Stimulated activated CD4-positive, alpha-beta T cell treated with anti-CD3 and anti-CD28 coated beads, Interleukin-12 subunit alpha, Interleukin-12 subunit beta, amount 100 ng/mL, for 48 hours (primary cell): ENCODE measurements around the gene R3HCC1L.
"Not testable (repeated sequence)": the region's sequence is repeated elsewhere in the genome, so short reads cannot be mapped to it uniquely, and the experiment has no call there.

Experiments
- DNase-seq, 3 donors: peaks; one replicate each; pipeline ENCODE4 v3.0.0-alpha.2; 2020; ENCODE audit warnings: low read depth in 2 of 3, low spot score in 1 of 3

The R3HCC1L gene

DNA sequence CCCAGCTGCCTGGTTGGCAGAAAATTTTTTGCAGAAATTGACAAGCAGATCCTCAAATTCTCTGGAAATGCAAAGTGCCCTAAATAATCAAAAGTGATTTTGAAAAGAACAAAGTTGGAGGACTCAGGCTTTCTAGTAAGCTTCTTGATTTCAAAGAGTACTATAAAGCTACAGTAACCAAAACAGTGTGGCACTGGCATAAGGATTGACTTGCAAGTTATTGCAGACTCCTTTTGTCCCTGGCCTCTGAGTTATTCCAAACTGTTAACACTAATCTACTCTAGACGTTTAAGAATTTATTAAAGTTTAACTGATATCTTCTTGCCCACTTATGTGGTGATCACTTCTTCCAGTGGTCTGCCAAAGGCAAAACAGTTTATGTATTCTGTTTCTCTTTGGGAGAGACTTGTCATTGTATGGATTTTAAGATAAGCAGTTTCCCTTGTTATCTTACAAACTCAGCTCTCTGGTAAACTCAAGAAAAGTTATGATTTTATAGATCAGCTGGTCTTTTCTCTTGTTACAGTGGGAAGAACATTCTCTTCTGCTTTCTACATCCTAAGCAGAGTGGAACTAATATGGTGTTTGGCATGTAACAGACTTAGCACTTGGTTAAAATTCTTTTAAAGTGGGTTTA lies 92.2 kb downstream of the R3HCC1L start:
- no peak for DNase-seq

DNA sequence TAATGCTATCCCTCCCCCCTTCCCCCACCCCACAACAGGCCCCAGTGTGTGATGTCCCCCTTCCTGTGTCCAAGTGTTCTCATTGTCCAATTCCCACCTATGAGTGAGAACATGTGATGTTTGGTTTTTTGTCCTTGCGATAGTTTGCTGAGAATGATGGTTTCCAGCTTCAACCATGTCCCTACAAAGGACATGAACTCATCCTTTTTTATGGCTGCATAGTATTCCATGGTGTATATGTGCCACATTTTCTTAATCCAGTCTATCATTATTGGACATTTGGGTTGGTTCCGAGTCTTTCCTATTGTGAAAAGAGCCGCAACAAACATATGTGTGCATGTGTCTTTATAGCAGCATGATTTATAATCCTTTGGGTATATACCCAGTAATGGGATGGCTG lies 93.3 kb downstream of the R3HCC1L start:
- DNase-seq, result not testable (repeated sequence)

GRCh38 chr10:98228266-98228665 lies 93.8 kb downstream of the R3HCC1L start:
- not testable (repeated sequence) for DNase-seq

- DNase-seq, result no peak
Measured at GRCh38 chr10:98231417-98231816, 97.0 kb downstream of the R3HCC1L start.

DNA sequence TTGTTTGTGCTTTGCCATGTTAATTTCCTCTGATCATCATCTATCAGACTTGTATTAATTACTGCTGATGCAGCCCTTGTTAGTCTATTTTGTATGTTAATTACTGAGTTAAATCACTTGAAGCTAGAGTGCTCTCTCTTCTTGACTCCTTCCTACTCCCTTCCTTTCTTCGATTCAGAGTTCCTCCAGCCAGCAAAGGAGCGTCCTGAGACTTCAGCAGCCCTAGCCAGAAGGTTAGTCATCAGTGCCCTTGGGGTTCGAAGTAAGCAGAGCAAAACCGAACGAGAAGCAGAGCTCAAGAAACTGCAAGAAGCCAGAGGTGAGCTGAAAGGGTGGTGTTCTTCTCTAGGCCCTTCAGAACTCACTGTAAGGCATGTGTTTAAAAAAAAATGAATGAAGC lies 101.4 kb downstream of the R3HCC1L start:
- DNase-seq, result no peak

DNA sequence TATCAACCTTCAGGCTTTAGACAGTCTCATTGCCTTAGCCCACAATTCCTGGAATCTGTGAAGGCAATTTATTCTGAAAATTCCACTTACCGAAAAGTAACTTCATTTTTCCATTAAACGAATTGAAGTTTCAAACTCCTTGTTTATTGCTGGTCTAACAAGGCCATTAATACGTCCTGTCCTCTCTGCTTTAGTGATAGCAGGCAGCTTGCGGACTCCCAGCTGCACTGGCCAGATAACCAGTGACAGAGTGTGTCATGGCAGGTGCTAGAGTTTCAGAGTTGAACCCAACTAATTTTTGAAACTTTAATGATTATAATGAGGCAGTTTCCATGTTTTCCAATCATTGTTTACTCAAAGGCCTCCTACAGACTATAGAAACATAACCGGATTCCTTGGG lies 102.4 kb downstream of the R3HCC1L start:
- no peak for DNase-seq

DNA sequence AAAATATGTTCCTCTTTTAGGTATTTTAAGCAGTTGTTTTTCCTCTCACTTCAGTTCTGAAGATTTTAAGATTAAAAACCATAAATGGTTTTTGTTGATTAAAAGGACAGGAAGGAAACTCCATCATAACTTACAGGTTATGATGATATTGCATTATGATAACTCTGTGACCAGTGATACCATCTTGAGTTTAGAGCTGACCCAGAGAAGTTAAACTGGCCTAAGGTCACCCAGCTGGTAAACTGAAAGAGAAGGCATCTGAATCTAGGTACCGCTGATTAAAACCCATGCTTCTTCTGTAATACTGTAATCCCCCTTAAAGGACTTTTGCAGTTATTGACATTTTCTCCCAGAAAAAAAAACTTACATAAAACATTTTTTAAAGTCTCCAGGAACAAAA lies 103.9 kb downstream of the R3HCC1L start:
- no peak for DNase-seq

DNA sequence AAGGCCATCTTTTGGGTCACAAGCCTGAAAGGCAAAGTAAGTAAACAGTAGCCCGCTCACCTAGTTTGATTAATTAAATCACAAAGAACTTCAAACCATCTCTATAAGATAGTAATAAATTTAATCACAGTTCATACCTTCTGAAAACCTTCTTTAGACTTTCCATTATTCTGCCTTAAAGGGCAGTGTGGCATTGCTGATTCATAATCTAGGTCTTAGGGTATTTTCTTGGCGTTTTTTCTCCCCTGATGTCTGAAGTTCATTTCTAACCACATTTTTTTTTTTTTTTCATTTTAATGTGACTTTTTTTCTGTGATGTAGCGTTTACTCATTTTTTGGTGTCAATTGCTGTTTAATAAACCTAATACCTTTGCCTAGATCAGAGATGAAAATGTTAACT lies 106.1 kb downstream of the R3HCC1L start:
- no peak for DNase-seq

DNA sequence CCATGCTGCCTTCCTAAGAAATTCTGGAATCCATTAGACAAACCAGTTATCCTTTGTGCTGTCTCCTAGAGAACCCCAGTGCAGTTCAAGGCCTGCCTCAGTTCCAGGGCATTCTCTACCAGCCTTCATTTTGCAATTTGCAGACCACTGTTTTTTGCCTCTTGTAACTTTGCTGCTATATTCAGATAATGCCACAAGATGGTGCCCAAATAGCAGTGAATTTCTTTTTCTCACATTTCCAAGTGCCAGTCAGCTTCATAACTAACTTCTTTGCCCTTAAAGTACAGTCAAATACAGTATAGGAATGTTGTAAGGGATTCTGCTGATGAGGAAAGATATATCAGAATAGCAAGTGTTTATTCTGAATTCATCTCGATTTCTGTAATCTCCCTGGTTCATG lies 108.4 kb downstream of the R3HCC1L start:
- DNase-seq, result no peak

DNA sequence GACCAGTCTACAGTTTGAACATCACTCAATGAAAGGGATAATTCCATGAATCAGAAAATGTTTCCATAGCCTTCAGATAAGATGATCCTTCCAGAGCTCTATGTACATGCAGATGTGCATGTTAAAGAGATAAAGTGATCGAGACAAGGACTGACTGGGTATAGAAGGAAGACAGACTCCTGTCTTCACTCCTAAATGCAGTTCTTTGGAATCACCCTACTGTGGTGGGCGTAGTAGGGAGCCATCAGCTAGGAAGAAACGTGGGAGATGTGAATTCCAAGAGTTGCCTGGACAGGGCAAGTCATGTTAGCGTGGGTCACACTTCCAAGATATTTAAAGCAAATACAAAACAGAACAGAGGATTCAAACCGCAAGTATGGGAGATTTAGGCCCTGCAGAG lies 109.7 kb downstream of the R3HCC1L start:
- no peak for DNase-seq

GRCh38 chr10:98244586-98244985 lies 110.1 kb downstream of the R3HCC1L start:
- no peak for DNase-seq

DNA sequence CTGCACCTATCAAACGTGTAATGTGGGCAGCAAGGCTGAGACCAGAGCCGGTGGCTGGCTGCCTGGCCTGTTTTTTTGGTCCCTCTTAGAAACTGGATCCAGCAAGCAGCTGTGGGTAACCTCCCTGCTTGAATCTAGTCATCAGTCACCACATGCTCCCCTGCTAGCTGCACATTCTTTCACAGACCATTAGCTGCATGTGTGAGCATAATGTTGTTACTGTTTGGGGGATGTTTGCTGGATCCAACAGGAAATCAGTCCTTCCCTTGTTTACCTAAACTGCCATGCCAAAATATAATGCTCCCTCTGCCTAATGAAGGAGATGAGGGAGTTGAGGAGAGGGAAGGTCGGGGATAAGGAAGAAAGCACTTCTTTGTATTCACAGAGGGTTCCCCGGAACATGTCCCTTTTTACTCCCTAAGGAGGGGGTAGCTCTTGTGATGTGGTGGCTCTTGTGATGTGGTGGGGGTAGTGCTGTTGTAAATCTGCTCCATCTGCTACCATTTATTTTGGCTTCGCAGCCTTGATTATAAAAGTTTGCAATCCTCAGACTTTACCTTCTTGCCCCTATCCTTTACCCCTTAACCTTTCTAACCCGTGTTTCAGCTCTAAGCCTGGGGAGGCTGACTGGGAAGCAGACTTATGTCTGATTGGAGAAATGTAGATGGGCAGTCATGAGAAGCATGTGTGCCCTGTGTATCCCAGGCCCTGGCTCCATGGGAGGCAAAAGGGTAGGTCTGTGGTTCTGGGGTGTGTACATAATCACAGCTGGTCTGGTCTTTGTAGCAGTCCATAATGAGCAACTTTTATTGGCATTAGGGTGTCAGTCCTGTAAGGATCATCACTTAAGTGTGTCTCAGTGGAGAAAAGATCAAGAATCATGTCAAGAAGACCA lies 112.7 kb downstream of the R3HCC1L start:
- no peak for DNase-seq

DNA sequence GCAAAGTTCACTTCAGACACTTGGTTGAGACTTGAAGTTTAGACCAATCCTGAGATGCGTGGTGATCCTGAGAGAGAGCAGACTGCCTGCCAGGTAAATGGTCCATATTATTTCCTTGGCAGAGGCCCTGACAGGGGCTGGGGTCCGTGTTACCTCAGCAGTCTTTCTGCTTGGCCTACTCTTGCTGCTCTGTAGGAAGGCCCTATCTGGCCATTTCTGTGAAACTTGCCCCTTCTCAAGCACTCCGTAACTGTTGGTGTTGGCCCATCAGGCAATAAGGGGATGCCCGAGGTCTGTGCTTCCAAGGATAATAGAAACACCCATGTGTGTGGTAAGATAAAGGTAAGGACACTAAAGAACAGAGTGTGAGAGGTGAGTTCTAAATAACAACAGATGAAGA lies 113.6 kb downstream of the R3HCC1L start:
- DNase-seq, result no peak

DNA sequence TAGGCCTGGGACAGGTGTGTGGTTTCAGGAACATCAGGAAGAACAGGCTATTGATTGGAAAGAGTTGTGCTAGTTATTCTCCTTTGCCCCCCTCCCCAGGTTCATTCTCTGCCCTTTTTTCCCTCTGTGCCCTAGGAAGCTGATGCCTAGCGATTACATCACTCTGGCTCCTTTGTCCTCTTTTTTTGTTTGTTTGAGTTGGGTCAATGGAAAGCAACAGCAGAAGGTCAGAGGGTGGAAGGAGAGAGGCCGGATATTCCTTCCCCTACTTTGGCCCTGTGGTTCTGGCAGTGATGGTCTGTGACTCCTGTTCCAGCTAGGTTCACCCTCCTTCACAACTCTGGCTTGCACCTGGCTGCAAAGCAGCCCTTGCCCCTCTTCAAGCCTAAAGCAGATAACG lies 114.7 kb downstream of the R3HCC1L start:
- DNase-seq, result no peak

- DNase-seq, result no peak
Measured at GRCh38 chr10:98251399-98251798, 116.9 kb downstream of the R3HCC1L start.

GRCh38 chr10:98252464-98252863 lies 118.0 kb downstream of the R3HCC1L start:
- no peak for DNase-seq

DNA sequence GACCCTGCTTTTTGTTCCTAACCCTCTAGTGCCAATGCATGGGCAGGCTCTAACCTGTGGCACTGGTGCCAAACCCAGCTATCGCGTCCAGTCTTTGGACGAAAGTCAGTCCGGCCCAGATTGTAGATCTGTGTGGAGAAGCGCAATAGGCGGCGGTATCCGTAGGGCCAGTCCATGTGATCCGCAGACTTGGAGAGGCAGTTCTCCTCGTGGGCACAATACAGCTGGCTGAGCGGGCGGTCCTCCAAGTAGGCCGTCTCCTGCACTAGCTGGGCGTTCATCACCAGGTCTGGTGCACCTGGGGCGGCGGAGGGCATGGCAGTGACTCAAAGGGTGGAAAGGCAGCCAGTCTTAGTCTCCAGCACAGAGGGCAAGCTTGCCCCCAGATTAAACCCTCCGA lies 119.0 kb downstream of the R3HCC1L start:
- no peak for DNase-seq

DNA sequence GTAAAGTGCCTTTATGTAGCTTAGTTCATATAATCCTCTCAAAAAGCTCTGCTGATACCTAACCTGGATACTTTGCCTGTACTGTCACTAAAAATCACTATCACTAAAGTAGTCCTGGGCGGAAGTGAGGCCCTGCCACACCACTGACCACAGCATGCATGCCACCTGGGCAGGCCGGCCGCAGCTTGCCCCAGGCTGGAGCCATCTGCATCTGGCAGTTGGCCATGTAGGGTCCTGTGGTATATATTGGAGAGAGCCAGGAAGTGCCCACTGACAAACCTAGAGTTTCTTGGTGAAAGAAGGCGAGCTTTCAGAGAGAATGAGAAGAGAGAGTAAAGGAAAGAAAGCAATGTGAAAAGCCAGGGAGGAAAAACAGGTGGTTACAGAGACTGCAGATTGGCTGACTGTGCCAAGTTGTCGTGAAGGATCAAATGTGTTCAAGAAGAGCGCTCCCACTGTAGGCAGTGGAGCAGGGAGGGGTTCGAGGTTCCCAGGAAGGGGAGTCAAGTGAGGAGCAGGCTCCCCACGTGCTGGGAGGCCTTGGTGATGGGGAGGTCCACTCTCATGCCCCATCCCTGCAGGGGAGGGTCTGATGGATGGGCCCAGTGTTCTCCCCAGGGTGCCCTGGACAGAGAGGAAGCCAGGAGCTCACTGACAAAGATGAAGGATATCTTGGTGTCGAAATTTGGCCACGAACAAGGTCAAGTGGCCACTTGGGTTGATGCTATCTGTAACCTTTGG lies 119.9 kb downstream of the R3HCC1L start:
- no peak for DNase-seq

DNA sequence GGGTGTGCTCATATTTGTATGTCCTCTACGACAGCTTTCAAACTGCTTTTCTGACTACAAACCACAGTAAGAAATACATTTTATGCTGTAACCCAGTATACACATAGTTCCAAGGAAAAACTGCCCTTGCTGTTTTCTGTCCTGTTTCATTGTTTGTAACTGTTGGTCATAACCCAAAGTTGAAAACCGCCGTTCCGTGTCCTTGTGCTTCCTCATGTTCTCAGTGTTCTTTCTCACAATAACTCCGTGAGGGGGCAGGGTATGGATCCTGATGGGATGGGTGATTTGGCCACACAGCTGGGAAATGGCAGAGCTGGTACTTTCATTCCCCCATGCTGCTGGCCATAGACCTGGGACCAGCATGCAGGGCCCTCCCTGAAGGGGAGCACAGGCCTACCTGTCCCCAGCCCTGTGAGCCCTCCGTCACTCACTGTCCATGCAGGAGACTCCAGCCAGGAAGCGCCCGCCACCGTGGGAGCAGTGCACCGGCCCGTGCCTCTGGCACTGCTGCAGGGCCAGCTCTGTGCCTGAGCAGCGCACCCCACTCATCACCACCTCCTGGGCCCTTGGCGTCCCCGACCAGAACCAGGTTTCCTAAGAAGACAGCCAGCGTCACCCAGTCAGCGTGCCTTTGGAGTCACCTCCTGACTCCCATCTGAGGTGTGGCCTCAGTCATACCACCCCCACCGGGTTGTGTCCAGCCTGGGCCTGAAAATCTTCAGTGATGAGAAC lies 120.9 kb downstream of the R3HCC1L start:
- DNase-seq, result no peak

DNA sequence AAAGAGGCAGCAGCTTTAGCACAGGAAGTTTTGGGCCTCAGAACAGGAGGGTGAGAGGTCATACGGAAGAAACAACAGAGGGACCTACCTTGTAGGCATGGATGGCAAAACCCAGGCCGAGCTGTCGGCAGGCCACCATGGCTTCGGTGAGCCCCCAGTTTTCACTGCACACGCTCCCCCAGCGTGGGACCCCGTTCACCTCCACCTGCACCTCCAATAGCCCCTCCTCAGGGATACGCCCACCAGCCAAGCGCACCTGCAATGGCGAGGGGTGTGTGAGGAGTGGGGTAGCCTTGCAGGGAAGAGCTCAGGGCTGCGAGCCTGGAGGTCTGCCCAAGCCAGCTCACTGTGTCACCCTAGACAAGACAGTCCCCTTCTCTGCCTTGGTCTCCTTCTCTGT lies 122.2 kb downstream of the R3HCC1L start:
- no peak for DNase-seq

GRCh38 chr10:98257198-98257597 lies 122.7 kb downstream of the R3HCC1L start:
- no peak for DNase-seq
